IMR-90 (cell line): Measurements from ENCODE around the gene PID1. TPM values are rescaled to one million over a fixed set of nuclear protein-coding genes. Genes with fewer than 3 reads are reported as not detected.

ENCODE experiments used
- ATAC-seq: fragments of 200-7000 bp; cut with Tn5 transposase; 2 replicates; pipeline ENCODE4 v1.9.1; 2020; ENCODE audit warnings: low read depth, mild to moderate bottlenecking, moderate library complexity
- BruUV-seq: library from RNA; stranded (reverse); fragments of 400-500 nt; replicated peaks from 2 replicates; lab custom pipeline; 2021; lab: Mats Ljungman, UMichigan
- CTCF ChIA-PET: fragments of 300-600 bp; formaldehyde crosslinking; extraction: SDS; loops from one replicate; lab custom pipeline; 2021; ENCODE audit warnings: antibody characterized with exemption; lab: Yijun Ruan, JAX
- POLR2A ChIA-PET: fragments of 300-600 bp; sonication (Branson Sonifier 250); formaldehyde crosslinking; loops from one replicate; lab custom pipeline; 2022; ENCODE audit warnings: antibody characterized with exemption; ENCODE audit not compliant: unreplicated experiment; lab: Charles Lee
- DNase-seq: peaks from one replicate; pipeline ENCODE4 v3.0.0; 2013
- H2AFZ ChIP-seq: replicated peaks from 2 replicates; pipeline ENCODE3; 2013; ENCODE audit warnings: low read length, mild to moderate bottlenecking; ENCODE audit not compliant: poor library complexity
- H2AK5ac ChIP-seq: 2 replicates; pipeline ENCODE4 v1.6.1; 2013; ENCODE audit warnings: low read depth, low read length, inconsistent platforms
- H2AK9ac ChIP-seq: replicated peaks from 2 replicates; pipeline ENCODE3; 2013; ENCODE audit warnings: mild to moderate bottlenecking, low read depth, low read length, moderate library complexity; ENCODE audit not compliant: poor library complexity
- H2BK120ac ChIP-seq: 2 replicates; pipeline ENCODE4 v1.6.1; 2013; ENCODE audit warnings: low read depth, low read length, inconsistent platforms
- H2BK15ac ChIP-seq: 3 replicates; pipeline ENCODE4 v1.6.1; 2013; ENCODE audit warnings: low read depth, low read length, inconsistent platforms
- H2BK20ac ChIP-seq: 2 replicates; pipeline ENCODE4 v1.6.1; 2013; ENCODE audit warnings: low read depth, mild to moderate bottlenecking, inconsistent platforms, low read length, moderate library complexity
- H2BK5ac ChIP-seq: 2 replicates; pipeline ENCODE4 v1.6.1; 2013; ENCODE audit warnings: mild to moderate bottlenecking, low read depth, low read length, inconsistent platforms; ENCODE audit not compliant: poor library complexity, severe bottlenecking
- H3K14ac ChIP-seq: replicated peaks from 2 replicates; pipeline ENCODE4 v1.6.1; 2013; ENCODE audit warnings: low read depth, low read length, inconsistent platforms
- H3K18ac ChIP-seq: 2 replicates; pipeline ENCODE4 v1.6.1; 2013; ENCODE audit warnings: low read depth, low read length, control low read depth
- H3K23ac ChIP-seq: 2 replicates; pipeline ENCODE4 v1.6.1; 2013; ENCODE audit warnings: low read depth, low read length, inconsistent platforms
- H3K27ac ChIP-seq: 2 replicates; pipeline ENCODE4 v1.5.1; 2013; ENCODE audit warnings: mild to moderate bottlenecking, control low read depth, low read length; ENCODE audit not compliant: insufficient read depth
- H3K27me3 ChIP-seq: 2 replicates; pipeline ENCODE4 v1.6.1; 2013; ENCODE audit warnings: low read length; ENCODE audit not compliant: control insufficient read depth, insufficient read depth
- H3K36me3 ChIP-seq: 2 replicates; pipeline ENCODE4 v1.6.1; 2013; ENCODE audit warnings: low read length, mixed read lengths; ENCODE audit not compliant: control insufficient read depth, insufficient read depth
- H3K4ac ChIP-seq: 2 replicates; pipeline ENCODE4 v1.6.1; 2013; ENCODE audit warnings: low read depth, low read length, inconsistent platforms
- H3K4me1 ChIP-seq: 2 replicates; pipeline ENCODE4 v1.6.1; 2013; ENCODE audit warnings: low read length, mixed read lengths; ENCODE audit not compliant: control insufficient read depth, insufficient read depth
- H3K4me2 ChIP-seq: 2 replicates; pipeline ENCODE4 v1.6.1; 2013; ENCODE audit warnings: low read depth, mild to moderate bottlenecking, control low read depth, low read length, moderate library complexity
- H3K4me3 ChIP-seq: 2 replicates; pipeline ENCODE4 v1.5.1; 2013; ENCODE audit warnings: low read depth, mild to moderate bottlenecking, control low read depth, low read length, moderate library complexity; ENCODE audit not compliant: insufficient read depth
- H3K56ac ChIP-seq: 2 replicates; pipeline ENCODE4 v1.6.1; 2013; ENCODE audit warnings: low read length, inconsistent platforms; ENCODE audit not compliant: insufficient read depth; ENCODE audit errors: extremely low read depth
- H3K79me1 ChIP-seq, 2 experiments: 2 replicates each; pipeline ENCODE4 v1.6.1; 2013; ENCODE audit warnings: low read length in 2 of 2, inconsistent platforms in 1 of 2, low read depth in 1 of 2
- H3K9ac ChIP-seq: 2 replicates; pipeline ENCODE4 v1.6.1; 2013; ENCODE audit warnings: low read depth, low read length, control low read depth
- H3K9me1 ChIP-seq: 2 replicates; pipeline ENCODE4 v1.6.1; 2013; ENCODE audit warnings: low read length, inconsistent platforms; ENCODE audit not compliant: insufficient read depth
- H3K9me3 ChIP-seq: 2 replicates; pipeline ENCODE4 v1.6.1; 2013; ENCODE audit warnings: low read length; ENCODE audit not compliant: control insufficient read depth, insufficient read depth
- H4K20me1 ChIP-seq: 2 replicates; pipeline ENCODE4 v1.6.1; 2013; ENCODE audit warnings: low read length, inconsistent platforms; ENCODE audit not compliant: insufficient read depth
- H4K5ac ChIP-seq: 2 replicates; pipeline ENCODE4 v1.6.1; 2013; ENCODE audit warnings: mild to moderate bottlenecking, low read depth, low read length, control low read depth
- H4K8ac ChIP-seq, 2 experiments: 2 replicates each; pipeline ENCODE4 v1.6.1; 2013; ENCODE audit warnings: low read depth in 2 of 2, low read length in 2 of 2, control low read depth in 1 of 2, inconsistent platforms in 1 of 2
- H4K91ac ChIP-seq: 2 replicates; pipeline ENCODE4 v1.6.1; 2013; ENCODE audit warnings: low read depth, low read length, inconsistent platforms; ENCODE audit not compliant: insufficient read depth
- BHLHE40 ChIP-seq: fragments of 150-350 bp; IDR thresholded peaks from 2 replicates; pipeline ENCODE4 v1.6.1; 2016; ENCODE audit warnings: mild to moderate bottlenecking, low read depth, low read length
- CHD1 ChIP-seq: IDR thresholded peaks from 2 replicates; pipeline ENCODE4 v1.6.1; 2012; ENCODE audit warnings: low read depth, low read length, improper control_type of control experiment
- ELK1 ChIP-seq: fragments of 150-350 bp; IDR thresholded peaks from 2 replicates; pipeline ENCODE4 v1.6.1; 2016; ENCODE audit warnings: low read depth, mild to moderate bottlenecking, low read length, moderate library complexity, borderline replicate concordance
- MAFK ChIP-seq: IDR thresholded peaks from 2 replicates; pipeline ENCODE4 v1.6.1; 2012; ENCODE audit warnings: low read depth, low read length, improper control_type of control experiment
- MAZ ChIP-seq: IDR thresholded peaks from 2 replicates; pipeline ENCODE4 v1.6.1; 2012; ENCODE audit warnings: low read depth, mild to moderate bottlenecking, low read length, improper control_type of control experiment, moderate library complexity, borderline replicate concordance
- NFE2L2 ChIP-seq: fragments of 150-350 bp; IDR thresholded peaks from 2 replicates; pipeline ENCODE4 v1.6.1; 2016; ENCODE audit warnings: low read depth, mild to moderate bottlenecking, low read length
- POLR2A ChIP-seq: IDR thresholded peaks from 2 replicates; pipeline ENCODE4 v1.6.1; 2012; ENCODE audit warnings: mild to moderate bottlenecking, low read depth, low read length
- RAD21 ChIP-seq: IDR thresholded peaks from 2 replicates; pipeline ENCODE4 v1.6.1; 2012; ENCODE audit warnings: low read length, improper control_type of control experiment
- RCOR1 ChIP-seq: IDR thresholded peaks from 2 replicates; pipeline ENCODE4 v1.6.1; 2012; ENCODE audit warnings: mild to moderate bottlenecking, low read length, improper control_type of control experiment; ENCODE audit not compliant: insufficient replicate concordance
- SMC3 ChIP-seq: fragments of 150-350 bp; IDR thresholded peaks from 2 replicates; pipeline ENCODE4 v1.6.1; 2016; ENCODE audit warnings: low read depth, mild to moderate bottlenecking, antibody characterized with exemption, low read length, moderate library complexity
- USF2 ChIP-seq: fragments of 150-350 bp; IDR thresholded peaks from 2 replicates; pipeline ENCODE4 v1.6.1; 2017; ENCODE audit warnings: mild to moderate bottlenecking, antibody characterized with exemption, low read length, low read depth
- WGBS, 2 experiments: methylation state at CpG; one replicate each; pipeline versions ENCODE4 v1.1.5 to v1.1.7; 2013; ENCODE audit warnings: missing lambda C conversion rate in 2 of 2; ENCODE audit not compliant: insufficient read length in 1 of 2; ENCODE audit errors: extremely low coverage in 2 of 2; 5-methylcytosine and 5-hydroxymethylcytosine counted together
- dilution Hi-C: fragments of 300-500 bp; cut with HindIII; formaldehyde crosslinking; loops from one replicate; pipeline ENCODE4 v1.14.3; 2018; ENCODE audit warnings: low sequenced_read_pairs; ENCODE audit not compliant: unreplicated experiment
- in situ Hi-C: fragments of 300-500 bp; cut with MboI; formaldehyde crosslinking; loops from 3 replicates; pipeline ENCODE4 v1.14.3; 2019; ENCODE audit warnings: low sequenced_read_pairs, inconsistent platforms, mixed read lengths
- intact Hi-C: fragments of 100-400 bp; cut with micrococcal nuclease; formaldehyde crosslinking; loops from 2 replicates; pipeline ENCODE4 v1.10.0; 2022
- polyA plus RNA-seq, 3 experiments: library from polyadenylated mRNA; depleted of rRNA; stranded (reverse); fragments of >200 nt; gene quantifications; 2 replicates each; pipeline ENCODE4 v1.2.3, GENCODE V29; 2012; ENCODE audit warnings: low replicate concordance in 1 of 3
- total RNA-seq: library from RNA; depleted of rRNA; stranded (reverse); fragments of >200 nt; gene quantifications from 2 replicates; pipeline ENCODE4 v1.2.3, GENCODE V29; 2012

Gene PID1
- total and polyA plus RNA-seq, 2 of the 4 experiments (the other 2 are of a cell fraction): 0.90 to 1.9 TPM

GRCh38 chr2:229319558-229319957 lies 48.5 kb upstream of the PID1 start (continued):
- TF ChIP-seq ELK1 (no peak), SMC3 (no peak), MAZ (no peak), RCOR1 (no peak), BHLHE40 (no peak), RAD21 (no peak), MAFK (no peak)

GRCh38 chr2:229314117-229314516 lies 43.0 kb upstream of the PID1 start:
- no peak for TF ChIP-seq MAFK
- TF ChIP-seq SMC3: no peak
- no peak for TF ChIP-seq ELK1
- TF ChIP-seq POLR2A: no peak
- TF ChIP-seq USF2: no peak
- TF ChIP-seq NFE2L2: no peak
- TF ChIP-seq CHD1: no peak
- no peak overlapping the region for H2AFZ ChIP-seq
- H3K14ac ChIP-seq: no peak overlapping the region
- BruUV-seq: no TSS peak
- H3K23ac ChIP-seq: no peak overlapping the region
- H3K27ac ChIP-seq: no peak overlapping the region
- H3K36me3 ChIP-seq: no peaks in the 10 kb centered on the region
- no peak overlapping the region for H4K8ac ChIP-seq
- no peak overlapping the region for H2BK5ac ChIP-seq
- WGBS, 2 experiments: 67% methylated on average over 3 of the region's 5 CpGs; no CpG with 5 or more reads in 1 of the 2 experiments
- ChIA-PET CTCF (no interaction called here), POLR2A (no interaction called here)
- H4K5ac ChIP-seq: no peak overlapping the region
- H3K9me1 ChIP-seq: no peaks in the 10 kb centered on the region
- no peak for ATAC-seq
- no peak overlapping the region for H3K18ac ChIP-seq
- H4K20me1 ChIP-seq: no peaks in the 10 kb centered on the region
- intact Hi-C loops: no loop called here
- no peak overlapping the region for H3K4me3 ChIP-seq
- H2BK120ac ChIP-seq: no peak overlapping the region
- no peak overlapping the region for H3K9ac ChIP-seq
- no peak overlapping the region for H2AK5ac ChIP-seq
- H3K4ac ChIP-seq: no peak overlapping the region
- H2BK20ac ChIP-seq: no peak overlapping the region
- no peaks in the 10 kb centered on the region for H3K4me1 ChIP-seq
- no peak overlapping the region for H3K56ac ChIP-seq
- no peak overlapping the region for H2AK9ac ChIP-seq
- H3K27me3 ChIP-seq: no peaks in the 10 kb centered on the region
- in situ Hi-C loops: no loop called here
- H3K4me2 ChIP-seq: no peak overlapping the region
- dilution Hi-C loops: no loop called here
- no peak overlapping the region for H2BK15ac ChIP-seq
- DNase-seq: no peak
- H4K91ac ChIP-seq: no peak overlapping the region
- peaks cover 3% of the 10 kb centered on the region for H3K9me3 ChIP-seq
- no peaks in the 10 kb centered on the region for H3K79me1 ChIP-seq
